Ovary (tissue), 3 donors: Measurements from ENCODE around the gene DYNC1LI1.

Experiments
- CTCF ChIP-seq, 3 donors: fragments of 450-650 bp in 2 of 3; fragments of 200-600 bp in 1 of 3; IDR thresholded peaks; one replicate each; pipeline versions ENCODE4 v1.5.1 to v1.8.0; 2016 to 2022; ENCODE audit warnings: antibody characterized with exemption in 3 of 3, mild to moderate bottlenecking in 1 of 3
- EP300 ChIP-seq: sonication (generic); formaldehyde crosslinking; IDR thresholded peaks from one replicate; pipeline ENCODE4 v1.6.1; 2017; ENCODE audit warnings: antibody characterized with exemption
- POLR2A ChIP-seq: fragments of 450-650 bp; IDR thresholded peaks from one replicate; pipeline ENCODE4 v1.6.1; 2017; ENCODE audit warnings: antibody characterized with exemption, mild to moderate bottlenecking, moderate library complexity
- donor health status: DM: no; HTN: no; CAD: no.

DNA sequence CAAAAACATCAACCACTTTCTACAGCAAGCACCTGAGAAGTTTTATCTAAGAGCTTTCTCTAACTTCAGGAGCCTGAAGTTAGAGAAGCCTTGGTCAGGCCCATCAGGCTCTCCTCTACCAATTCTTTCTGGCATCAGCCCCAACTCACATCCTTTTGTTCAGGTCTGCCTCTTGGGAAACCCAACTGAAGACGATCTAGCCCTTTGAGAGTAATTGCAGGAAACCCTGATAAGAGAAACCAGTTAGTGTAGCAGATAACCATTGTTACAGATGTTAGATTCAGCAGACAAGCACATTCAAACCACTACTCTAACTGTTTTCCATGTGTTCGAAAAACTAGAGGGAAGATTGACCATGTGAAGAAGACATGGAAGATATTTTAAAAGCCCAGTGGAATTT is 27.0 kb upstream of the DYNC1LI1 start:
- no peak for TF ChIP-seq CTCF (IDR thresholded peaks at IDR 0.05)
- TF ChIP-seq POLR2A, result no peak
- no peak for TF ChIP-seq EP300
